HG03103 (cell line): Measurements from ENCODE around the gene SLC51A.

Source experiments
- ATAC-seq: cut with Tn5 transposase; IDR thresholded peaks from one replicate; pipeline ENCODE4 v1.9.1; 2021; ENCODE audit warnings: low read depth; ENCODE audit not compliant: unreplicated experiment

The SLC51A gene

DNA sequence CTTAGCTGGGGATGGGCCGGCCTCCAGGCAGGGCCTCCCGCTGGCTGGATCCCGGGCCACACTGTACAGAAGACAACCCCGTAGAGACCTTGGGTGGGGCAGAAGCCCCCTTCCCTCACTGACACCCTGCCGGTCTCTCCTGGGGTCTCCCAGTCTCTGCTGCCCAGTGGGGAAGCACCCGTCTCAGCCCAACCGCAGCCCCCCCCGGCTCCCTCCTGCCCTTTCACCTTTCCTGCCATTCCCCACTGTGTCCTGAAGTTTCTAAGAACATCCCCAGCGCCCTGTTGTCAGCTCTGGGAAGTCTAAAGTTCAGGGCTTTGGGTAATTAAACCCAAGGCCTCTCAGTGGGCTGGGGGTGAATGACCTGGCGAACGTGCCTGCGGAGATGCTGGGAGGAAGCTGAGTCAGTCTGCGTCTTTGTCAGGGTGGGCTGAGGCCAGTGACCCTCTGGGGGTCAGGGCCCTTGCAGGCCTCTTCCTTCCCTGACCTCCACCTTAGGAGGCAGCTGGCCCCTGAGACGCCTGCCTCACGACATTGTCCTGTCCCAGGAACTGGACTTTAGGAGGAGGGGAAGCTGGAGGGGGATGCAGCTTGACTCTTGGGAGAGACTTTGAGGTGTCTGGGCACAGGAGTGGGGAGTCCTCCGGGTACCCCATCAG lies 1.4 kb upstream of the SLC51A start:
- no peak for ATAC-seq

DNA sequence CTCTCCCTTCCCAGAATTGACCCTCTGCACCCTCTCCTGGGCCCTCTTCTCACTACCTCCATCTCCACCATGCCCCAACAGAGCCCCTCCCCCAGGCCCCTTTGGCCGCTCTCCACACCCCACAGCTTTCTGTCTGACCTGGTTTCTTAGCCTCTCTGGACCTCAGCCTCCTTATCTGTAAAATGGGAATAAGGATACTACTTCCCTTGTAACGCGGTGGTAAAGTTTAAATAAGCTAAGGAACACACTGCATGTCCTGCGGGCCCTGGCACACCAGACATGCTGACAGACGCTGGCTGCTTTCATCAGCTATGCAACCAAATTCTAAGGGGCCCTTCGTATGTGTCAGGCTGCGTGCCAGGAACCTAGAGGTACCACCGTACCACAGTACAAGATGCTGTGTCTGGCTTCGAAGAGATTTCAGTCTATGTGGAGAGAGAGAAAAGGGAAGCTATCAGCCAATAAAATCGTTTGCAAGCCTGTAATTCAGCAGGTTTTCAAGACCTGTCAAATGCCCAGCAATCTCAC lies 777 bp upstream of the SLC51A start:
- ATAC-seq: no peak

DNA sequence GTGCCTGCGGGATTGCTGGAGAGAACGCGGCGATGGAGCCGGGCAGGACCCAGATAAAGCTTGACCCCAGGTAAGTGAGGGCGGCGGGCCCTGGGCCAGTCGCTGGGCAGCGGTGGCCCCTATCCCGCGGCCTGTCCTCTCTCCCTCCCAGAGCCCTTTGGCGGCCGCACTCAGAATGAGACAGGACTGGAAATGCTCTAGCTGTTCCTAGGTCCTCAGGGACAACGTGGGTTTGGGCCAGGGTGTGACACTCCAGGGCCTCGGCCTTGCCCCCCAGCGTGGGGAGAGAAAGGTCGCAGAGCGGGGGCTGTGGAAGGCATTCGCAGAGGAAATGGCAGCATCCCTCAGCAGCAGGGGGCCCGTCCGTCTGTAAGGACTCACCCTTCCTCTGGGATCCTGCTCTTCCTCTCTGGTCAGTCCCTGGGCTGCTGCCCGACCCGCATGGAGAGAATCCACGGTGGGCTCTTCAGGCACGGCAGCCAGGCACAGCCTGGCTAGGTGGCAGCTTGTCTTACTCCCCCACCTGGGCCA lies 412 bp downstream of the SLC51A start:
- no peak for ATAC-seq

DNA sequence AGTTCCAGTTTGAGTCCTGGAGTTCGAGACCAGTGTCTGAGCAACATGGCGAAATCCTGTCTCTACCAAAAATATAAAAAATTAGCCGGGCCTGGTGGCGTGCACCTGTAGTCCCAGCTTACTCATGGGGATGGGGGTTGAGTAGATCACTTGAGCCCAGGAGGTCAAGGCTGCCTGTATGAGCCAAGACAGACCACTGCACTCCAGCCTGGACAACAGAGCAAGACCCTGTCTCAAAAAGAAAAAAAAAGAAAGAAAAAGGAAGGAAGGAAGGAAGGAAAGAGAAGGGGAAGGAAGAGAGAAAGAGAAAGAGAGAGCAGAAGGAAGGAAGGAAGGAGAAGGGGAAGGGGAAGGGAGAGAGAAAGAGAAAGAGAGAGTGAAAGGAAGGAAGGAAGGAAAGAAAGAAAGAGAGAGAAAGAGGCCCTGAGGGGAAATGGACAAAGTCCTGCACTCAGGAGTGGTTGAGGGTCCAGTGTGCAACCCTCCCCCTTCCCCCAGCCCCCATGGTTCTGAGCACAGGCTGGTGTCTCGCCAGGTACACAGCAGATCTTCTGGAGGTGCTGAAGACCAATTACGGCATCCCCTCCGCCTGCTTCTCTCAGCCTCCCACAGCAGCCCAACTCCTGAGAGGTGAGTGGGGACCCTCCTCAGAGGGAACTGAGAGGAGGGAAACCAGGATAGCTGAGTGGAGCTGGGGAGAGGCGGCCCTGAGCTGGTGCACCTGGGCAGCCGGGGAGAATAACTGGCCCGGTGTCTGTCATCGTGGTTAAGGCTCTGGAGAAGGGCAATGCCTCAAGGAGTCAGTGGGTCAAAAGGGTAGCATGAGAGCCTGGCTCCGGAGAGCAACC lies 1.2 kb downstream of the SLC51A start:
- ATAC-seq: no peak

DNA sequence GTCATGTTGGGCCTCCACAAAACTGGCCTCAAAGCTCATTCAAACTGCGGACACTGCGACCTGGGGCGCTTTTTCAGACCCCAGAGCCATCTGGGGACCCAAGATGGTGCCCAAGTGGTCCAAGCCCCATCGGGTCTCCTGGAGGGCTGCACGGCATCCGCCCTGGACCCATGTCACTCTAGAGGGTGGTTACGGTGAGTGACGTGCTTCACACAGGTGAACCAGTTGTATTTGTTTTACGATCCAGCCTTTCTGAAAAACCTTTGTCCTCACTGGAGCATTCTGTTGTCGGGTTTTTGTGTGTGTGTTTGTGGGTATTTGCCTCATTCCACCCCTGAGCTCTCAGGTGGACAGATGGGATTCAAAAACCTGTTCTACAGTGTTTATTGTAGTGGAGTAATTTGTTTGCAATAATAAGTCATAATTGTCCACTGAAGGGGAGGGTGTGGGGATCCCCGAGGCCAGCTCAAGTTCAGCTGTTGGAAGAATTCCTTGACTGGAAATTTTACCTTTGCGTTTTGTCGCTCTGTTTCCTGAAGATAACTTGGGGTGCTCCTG lies 1.9 kb downstream of the SLC51A start:
- no peak for ATAC-seq

DNA sequence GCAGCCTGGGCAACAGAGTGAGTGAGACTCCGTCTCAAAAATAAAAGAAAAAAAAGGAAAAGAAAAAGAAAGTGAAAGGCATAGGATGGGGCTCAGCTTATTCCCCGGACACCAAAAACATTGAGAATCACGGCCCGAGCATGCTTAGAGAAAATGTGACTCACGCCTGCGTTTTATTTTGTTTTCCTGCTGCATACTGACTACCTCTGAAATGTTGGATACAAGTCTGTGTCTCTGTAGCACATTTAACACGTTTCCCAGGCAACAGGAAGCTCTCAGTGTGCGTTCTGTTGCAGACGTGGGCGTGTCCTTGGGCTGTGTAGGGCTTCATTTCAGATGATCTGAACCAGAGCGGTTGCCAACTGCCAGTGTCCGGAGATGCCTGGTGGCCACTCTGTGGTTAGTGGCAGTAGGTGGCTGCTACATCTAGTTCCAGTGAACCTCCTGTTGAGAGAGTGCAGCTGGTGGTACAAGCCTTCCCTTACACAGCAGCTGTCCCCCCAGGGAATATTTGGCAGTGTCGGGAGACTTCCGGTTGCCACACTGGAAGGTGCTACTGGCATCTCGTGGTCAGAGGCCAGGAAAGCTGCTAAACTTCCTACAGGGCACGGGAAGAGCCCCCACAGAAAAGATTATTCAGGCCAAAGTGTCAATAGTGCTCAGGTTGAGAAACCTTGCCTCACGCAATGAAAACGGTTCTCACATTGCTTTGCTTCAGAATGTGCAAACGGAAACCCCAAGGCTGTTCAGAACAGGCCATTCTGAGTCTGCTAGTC lies 3.0 kb downstream of the SLC51A start:
- ATAC-seq: peak; percentile 63

DNA sequence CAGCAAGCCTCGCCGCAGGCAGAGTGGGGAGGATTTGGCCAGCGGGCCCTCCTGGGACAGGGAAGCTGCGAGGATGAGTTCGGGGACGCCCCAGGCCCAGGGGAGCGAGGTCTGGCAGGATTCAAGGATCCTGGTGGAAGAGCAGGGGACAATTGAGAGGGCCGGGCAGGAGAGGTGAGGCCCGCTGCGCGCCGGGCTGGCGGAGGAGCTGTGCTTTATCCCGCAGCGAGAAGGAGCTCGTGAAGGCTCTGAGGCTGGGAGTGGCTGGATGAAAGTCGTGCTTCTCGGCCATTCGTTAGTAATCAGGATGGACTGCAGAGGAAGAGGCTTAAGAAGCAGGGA lies 3.6 kb downstream of the SLC51A start:
- ATAC-seq: no peak

DNA sequence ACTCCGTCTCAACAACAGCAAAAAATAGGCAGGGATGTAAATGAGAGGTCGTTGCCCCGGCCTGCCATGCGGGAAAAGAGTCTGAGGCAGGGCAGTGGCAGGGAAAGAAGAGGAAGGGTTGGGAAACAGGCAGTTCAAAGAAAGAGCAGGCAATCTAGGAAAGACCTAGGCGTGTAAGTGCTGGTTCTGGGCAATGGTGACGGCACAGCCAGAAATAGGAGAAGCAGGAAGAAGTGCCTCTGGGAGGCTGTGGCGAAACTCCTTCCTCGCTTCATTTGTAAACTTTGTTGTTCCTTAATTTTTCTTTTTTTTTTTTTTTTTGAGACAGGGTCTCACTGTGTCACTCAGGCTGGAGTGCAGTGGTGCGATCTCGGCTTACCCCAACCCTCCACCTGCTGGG lies 4.3 kb downstream of the SLC51A start:
- no peak for ATAC-seq

DNA sequence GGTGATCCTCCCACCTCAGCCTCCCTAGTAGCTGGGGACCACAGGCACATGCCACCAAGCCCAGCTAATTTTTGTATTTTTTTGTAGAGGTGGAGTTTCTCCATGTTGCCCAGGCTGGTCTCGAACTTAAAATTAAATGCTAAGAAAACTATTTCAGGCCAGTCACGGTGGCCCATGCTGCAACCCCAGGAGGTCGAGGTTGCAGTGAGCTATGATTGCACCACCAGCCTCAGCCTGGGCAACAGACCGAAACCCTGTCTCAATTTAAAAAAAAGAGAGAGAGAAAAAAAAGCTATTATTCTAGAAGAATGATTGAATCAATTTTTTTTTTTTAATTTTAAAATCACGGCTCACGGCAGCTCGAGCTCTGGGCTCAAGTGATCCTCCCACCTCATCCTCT lies 4.7 kb downstream of the SLC51A start:
- no peak for ATAC-seq

DNA sequence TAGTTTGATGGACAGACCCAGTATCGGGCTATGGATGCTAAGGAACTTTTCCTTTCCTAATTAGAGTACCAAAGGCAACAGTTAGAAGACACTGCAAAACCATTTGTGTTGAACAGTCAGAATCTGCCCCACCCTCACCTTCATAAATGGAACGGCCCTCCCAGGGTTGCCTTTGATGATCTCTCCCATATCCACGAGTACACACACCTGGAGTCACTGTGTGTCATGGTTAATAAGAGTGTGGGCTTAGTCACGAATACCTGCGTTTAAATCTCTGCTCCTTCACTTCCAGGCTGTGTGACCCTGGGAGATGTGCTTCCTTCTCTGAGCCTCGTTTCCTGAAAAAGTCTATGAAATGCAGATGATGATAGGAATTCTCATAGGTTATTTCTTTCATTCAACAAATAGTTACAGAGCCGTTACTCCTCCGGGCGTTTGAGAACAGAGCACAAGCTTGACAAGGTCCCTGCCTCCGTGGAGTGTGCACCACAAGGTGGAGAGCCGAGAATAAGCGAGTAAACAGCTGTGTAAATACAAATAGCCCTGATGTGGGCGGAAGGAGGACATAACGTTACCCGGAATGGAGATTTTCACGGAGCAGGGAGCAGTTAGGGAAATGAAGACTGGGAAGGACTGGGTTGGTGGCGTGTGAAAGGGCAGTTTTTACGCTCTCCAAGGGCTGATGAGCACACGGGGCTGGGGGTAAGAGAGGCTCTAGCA lies 6.7 kb downstream of the SLC51A start:
- ATAC-seq: no peak

DNA sequence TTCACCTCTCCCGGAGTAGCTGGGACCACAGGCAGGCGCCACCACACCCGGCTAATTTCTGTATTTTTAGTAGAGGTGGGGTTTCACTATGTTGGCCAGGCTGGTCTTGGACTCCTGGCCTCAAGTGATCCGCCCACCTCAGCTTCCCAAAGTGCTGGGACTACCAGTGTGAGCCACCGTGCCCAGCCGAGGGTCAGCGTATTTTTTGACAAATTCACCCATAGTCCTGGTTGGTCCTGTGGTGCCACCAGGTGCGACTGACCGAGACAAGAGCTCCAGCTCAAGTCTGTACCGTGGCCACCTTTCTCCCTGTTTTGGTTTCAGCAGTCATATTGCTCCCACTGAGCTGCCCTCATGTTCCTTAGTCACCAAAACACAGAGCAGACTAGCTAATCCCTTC lies 8.8 kb downstream of the SLC51A start:
- ATAC-seq: no peak

DNA sequence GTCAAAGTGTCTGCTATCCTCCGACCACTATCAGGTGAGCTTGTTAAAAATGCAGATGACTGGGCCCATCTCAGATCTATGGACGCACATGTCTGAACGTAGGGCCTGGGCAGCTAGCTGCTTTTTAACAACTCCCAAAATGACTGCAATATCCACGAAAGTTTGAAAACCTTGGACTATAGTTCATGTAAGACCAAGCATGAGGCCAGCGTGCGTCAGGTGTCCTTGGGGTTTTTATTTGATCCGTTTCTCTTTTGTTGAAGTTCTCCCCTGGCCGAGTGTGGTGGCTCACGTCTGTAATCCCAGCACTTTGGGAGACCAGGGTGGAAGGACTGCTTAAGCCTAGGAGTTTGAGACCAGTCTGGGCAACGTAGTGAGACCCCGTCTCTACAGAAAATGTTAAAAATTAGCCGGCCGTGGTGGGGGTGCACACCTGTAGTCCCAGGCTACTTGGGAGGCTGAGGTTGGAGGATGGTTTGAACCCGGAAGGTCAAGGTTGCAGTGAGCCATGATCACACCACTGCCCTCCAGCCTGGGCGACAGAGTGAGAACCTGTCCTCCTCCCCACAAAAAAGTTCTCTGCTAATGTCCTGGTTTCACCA lies 9.5 kb downstream of the SLC51A start:
- no peak for ATAC-seq

DNA sequence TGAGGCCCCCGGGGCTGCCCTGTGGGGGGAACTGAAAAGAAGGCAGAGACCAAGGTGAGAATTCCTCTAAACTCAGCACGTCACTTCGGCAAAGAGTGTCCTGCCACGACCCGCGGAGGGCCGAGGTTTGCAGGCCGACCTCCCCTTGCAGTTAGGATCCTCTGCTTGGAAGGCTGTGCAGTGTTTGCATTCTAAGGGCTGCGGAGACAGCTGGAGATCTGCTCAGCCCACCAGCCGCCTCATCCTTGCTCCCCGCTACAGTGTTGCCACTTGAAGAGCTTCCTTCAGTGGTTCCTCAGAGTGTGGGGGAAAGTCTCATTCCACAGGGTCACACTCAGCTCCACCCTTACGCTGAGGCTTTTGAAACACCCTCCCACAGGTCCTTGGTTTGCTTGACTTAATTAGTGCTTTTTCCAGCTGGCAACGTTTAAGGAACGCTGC lies 10.8 kb downstream of the SLC51A start:
- no peak for ATAC-seq

DNA sequence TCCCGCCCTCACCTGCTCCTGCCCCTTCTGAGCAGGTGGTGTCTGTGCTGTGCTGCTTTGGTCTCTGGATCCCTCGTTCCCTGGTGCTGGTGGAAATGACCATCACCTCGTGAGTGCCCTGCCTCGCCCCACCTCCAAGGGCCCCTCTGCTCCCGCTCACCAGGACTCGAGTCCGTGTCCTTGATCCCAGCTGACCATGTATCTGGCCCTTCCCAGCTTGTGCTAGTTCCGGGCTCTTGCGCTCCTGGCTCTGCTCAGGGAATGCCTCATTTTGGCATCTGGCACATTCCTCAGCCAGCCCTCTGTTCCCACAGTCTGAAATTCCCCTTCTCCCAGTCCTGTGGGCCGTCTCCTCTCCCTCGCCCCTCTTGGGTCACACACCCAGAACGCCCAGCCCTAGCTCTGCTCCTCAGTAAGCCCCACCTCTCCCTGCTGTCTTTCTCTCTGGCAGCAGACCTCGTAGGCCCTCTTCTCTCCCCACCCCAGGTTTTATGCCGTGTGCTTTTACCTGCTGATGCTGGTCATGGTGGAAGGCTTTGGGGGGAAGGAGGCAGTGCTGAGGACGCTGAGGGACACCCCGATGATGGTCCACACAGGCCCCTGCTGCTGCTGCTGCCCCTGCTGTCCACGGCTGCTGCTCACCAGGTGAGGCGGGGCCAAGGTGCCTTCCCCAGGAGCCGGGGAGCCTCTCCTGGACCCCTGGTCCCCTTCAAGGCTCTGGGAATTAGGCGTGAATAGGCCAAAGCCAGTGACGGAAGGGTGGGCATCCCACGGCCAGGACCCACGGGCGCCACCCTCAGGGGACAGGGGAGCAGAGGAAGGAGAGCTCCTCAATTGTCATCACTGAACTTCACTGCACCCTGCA lies 11.5 kb downstream of the SLC51A start:
- no peak for ATAC-seq

DNA sequence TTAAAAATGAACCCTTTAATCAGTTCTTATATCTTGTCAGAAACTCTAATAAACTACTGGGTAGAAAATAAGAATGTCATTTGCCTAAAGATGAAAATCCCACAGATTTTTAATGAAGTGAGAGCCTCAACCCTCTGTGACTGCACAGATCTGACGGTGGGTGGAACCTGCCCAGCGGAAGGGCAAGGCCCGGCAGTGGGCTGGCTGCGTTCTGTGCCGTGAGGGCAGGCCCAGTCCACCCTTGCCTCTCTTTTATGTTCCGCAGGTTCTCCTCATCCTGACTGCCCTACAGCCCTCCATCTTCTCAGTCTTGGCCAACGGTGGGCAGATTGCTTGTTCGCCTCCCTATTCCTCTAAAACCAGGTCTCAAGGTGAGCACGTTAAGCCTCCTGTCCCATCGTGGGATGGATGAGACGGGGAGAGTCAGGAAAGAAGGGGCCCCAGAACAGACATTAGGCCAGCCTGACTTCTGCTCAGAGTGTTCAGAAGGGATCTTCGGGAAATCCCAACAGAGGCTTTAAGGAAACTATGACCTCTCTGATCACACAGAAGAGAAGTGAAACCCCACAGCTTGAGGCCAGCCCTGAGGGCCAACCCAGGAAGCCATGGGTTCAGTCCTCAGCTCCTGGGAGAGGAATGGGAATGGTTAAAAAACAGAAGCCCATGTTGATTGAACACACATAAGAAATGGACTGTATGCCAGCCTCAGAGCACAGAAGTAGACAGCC lies 16.0 kb downstream of the SLC51A start:
- ATAC-seq: no peak

DNA sequence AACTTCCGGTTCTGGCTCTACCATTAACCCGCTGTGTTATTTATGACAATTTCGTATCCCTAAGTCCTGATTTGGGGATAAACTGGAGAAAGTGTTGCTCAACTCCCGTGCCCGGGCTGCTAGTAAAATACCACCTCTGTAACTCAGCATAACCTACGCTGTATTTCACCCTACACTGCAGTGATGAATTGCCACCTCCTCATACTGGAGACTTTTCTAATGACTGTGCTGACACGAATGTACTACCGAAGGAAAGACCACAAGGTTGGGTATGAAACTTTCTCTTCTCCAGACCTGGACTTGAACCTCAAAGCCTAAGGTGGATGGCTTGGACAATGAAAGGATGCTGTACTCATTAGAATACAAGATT lies 16.5 kb downstream of the SLC51A start:
- no peak for ATAC-seq

DNA sequence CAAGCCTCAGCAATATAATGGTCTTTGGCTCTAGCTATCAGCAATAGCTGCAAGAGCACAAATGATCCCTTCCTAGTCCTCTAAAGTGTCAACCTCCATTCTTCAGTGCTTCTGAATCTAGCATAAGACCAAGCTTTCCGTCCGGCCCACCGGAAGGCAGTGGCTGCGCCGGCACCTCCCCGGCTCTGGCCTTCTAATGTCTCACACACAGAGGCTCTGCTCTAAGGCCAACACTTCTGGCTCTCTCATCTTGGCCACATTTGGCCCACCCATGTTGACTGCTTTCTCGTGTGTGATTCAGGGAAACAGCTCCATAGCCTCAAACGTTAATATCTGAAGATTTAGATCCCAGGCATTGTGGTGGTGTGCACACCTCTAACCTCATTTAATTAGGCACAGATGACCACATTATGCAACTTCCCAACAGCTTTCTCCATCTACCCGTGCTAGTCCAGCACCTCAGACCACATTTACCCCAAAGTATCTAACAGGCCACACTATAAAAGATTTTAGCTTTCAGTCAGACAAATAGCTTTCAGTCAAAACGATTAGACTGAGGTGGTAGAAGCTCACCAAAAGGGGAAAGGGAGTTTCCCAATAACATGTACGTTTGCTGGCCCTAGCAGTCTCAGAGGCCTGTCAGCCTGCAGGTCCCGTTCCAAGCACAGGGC lies 19.3 kb downstream of the SLC51A start:
- no peak for ATAC-seq

DNA sequence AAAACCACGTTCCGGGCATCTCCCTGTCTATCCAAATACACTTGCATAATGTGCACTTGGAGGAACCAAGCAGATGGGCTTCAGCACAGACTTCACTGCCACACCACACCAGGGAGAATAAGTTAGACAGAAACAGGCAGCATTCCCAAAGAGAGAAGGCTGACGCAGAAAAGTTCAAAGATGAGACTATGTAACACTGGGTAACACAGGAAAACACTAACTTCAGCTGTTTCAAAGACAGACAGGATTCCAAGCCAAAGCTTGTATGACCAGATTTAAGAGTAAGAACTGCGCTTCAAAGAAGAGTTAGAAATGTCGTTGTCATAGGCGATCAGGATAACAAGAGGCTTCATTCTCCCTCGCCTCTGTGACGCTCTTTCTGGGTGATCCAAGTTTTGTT lies 19.9 kb downstream of the SLC51A start:
- ATAC-seq: no peak
